Ishikawa (cell line): Measurements from ENCODE around the gene RPS6KA4.
A peak's percentile ranks its signal among the peaks of the same experiment; 100 is the strongest.

Experiments
- CEBPB ChIP-seq: IDR thresholded peaks from 2 replicates; pipeline ENCODE4 v1.6.1; 2012
- CREB1 ChIP-seq: IDR thresholded peaks from 2 replicates; pipeline ENCODE4 v1.6.1; 2012; ENCODE audit warnings: low read depth
- EGR1 ChIP-seq: IDR thresholded peaks from 2 replicates; pipeline ENCODE4 v1.6.1; 2012
- EP300 ChIP-seq: IDR thresholded peaks from 2 replicates; pipeline ENCODE4 v1.6.1; 2012; ENCODE audit warnings: borderline replicate concordance
- FOXM1 ChIP-seq: IDR thresholded peaks from 2 replicates; pipeline ENCODE4 v1.6.1; 2012; ENCODE audit warnings: low read depth, borderline replicate concordance
- MAX ChIP-seq: IDR thresholded peaks from 2 replicates; pipeline ENCODE4 v1.6.1; 2012
- NFIC ChIP-seq: IDR thresholded peaks from 2 replicates; pipeline ENCODE4 v1.6.1; 2012
- RAD21 ChIP-seq: IDR thresholded peaks from 2 replicates; pipeline ENCODE4 v1.6.1; 2012; ENCODE audit warnings: low read depth
- REST ChIP-seq: IDR thresholded peaks from 2 replicates; pipeline ENCODE4 v1.6.1; 2012; ENCODE audit warnings: low read depth, mild to moderate bottlenecking
- TAF1 ChIP-seq: IDR thresholded peaks from 2 replicates; pipeline ENCODE4 v1.6.1; 2012; ENCODE audit warnings: low read depth, mild to moderate bottlenecking
- TCF12 ChIP-seq: IDR thresholded peaks from 2 replicates; pipeline ENCODE4 v1.6.1; 2012; ENCODE audit warnings: low read depth
- TEAD4 ChIP-seq: IDR thresholded peaks from 2 replicates; pipeline ENCODE4 v1.6.1; 2012
- YY1 ChIP-seq: IDR thresholded peaks from 2 replicates; pipeline ENCODE4 v1.6.1; 2012; ENCODE audit warnings: low read depth
- ZBTB7A ChIP-seq: IDR thresholded peaks from 2 replicates; pipeline ENCODE4 v1.6.1; 2012; ENCODE audit warnings: low read depth
- TF ChIP-seq, protein P1 (sequence below): IDR thresholded peaks from 2 replicates; pipeline ENCODE4 v1.6.1; 2012

Gene RPS6KA4

DNA sequence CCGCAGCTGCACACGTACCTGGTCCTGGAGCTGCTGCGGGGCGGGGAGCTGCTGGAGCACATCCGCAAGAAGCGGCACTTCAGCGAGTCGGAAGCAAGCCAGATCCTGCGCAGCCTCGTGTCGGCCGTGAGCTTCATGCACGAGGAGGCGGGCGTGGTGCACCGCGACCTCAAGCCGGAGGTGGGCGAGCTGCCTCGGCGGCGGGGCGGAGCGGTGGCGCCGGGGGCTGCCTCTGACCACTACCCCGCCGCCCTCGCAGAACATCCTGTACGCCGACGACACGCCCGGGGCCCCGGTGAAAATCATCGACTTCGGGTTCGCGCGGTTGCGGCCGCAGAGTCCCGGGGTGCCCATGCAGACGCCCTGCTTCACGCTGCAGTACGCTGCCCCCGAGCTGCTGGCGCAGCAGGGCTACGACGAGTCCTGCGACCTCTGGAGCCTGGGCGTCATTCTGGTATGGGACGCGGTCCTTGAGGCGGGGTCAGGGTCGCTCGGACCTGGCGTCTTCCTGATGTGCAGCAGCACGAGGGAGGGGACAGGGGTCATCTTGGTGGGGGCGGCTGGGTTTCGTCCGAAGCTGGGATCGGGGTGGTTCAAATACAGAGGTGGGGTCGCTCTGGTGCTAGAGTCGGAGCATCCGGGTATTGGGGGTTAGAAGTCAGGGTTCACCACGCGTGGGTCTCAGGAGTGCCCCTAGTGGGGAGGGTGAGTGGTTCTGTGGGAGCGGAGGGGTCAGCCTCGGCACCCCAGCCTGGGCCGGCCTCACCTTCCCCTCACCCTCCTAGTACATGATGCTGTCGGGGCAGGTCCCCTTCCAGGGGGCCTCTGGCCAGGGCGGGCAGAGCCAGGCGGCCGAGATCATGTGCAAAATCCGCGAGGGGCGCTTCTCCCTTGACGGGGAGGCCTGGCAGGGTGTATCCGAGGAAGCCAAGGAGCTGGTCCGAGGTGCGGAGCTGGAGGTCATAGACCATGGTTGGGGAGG is 10.8 kb downstream of the RPS6KA4 start:
- TF ChIP-seq TEAD4 (no peak), CEBPB (no peak), TCF12 (no peak)

GRCh38 chr11:64371201-64371600 is 12.2 kb downstream of the RPS6KA4 start:
- TF ChIP-seq EGR1: no peak
- no peak for TF ChIP-seq CREB1
- no peak for TF ChIP-seq ZBTB7A
- TF ChIP-seq, protein P1, sequence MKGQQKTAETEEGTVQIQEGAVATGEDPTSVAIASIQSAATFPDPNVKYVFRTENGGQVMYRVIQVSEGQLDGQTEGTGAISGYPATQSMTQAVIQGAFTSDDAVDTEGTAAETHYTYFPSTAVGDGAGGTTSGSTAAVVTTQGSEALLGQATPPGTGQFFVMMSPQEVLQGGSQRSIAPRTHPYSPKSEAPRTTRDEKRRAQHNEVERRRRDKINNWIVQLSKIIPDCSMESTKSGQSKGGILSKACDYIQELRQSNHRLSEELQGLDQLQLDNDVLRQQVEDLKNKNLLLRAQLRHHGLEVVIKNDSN: no peak
- TF ChIP-seq YY1: no peak
- TF ChIP-seq MAX: no peak
- TF ChIP-seq REST: no peak
- TF ChIP-seq TAF1: no peak
- TF ChIP-seq TEAD4: no peak
- no peak for TF ChIP-seq CEBPB
- no peak for TF ChIP-seq EP300
- no peak for TF ChIP-seq RAD21
- no peak for TF ChIP-seq TCF12
- TF ChIP-seq FOXM1: no peak
- no peak for TF ChIP-seq NFIC

DNA sequence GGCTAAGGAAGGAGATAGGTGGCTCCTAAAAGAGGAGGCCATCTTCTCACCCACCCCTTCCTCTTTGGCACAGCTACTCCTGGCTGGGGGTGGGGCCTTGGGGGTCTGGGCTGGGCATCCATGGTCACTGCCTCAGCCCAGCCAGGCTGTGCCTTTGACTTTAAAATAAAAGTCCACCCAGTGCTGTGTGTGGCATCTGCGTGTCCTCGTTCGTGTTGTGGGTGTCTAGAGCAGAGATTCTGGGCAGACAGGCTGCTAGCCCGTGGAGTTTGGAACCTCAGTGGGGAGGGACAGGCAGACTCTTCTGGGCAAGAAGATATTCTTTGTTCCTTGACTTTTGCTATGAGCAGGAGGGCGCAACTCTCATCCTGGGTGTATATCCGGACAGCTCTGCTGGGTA is 13.1 kb downstream of the RPS6KA4 start:
- TF ChIP-seq REST (no peak), TEAD4 (no peak), MAX (no peak), FOXM1 (no peak), NFIC (no peak), CEBPB (no peak), YY1 (no peak), EGR1 (no peak), TCF12 (no peak), TAF1 (no peak)
- TF ChIP-seq, protein P1: no peak

DNA sequence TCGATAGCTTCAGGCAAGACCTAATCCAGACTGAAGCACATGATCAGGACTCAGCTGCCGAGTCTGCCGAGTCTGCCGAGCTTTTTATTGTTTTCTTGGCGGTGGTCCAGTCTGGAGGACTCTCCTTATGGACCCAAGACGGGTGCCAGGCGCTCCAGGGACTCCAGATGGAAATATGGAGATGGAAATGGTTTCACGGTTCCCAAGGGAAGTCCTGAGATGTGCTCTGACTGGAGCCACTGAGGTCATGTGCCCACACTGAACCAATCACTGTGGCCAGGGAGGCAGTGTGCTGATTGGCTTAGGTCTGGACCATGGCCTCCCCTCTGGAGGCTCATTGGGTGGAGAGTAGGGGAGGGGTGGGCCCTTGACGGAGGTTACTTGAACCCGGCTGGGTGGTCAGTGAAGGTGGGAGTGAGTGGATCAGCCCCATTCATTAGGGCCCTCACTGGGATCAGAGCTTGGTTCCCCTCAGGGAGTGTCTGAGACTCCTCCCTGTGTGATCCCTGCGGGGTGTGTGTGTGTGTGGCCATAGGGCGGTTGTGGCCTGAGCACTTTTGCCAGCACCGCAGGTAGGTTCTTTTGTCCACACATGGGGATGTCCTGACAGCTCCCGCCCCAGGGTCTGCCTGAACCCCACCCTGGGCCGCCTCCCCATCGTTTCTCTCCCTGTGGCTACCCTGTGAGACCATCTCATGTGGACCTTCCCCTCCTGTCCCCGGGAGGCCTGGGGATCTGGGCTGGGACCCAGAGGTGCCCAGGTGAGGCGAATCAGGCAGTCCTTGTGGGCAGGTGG is 14.0 kb downstream of the RPS6KA4 start:
- TF ChIP-seq CEBPB: no peak
- TF ChIP-seq EP300: no peak
- TF ChIP-seq TEAD4: no peak
- no peak for TF ChIP-seq YY1
- TF ChIP-seq, protein P1: peak; percentile 97
- no peak for TF ChIP-seq ZBTB7A
- TF ChIP-seq RAD21: no peak
- no peak for TF ChIP-seq EGR1

GRCh38 chr11:64373598-64373974 is 14.6 kb downstream of the RPS6KA4 start:
- no peak for TF ChIP-seq FOXM1
- TF ChIP-seq EGR1: no peak
- no peak for TF ChIP-seq MAX
- no peak for TF ChIP-seq TCF12
- no peak for TF ChIP-seq EP300
- no peak for TF ChIP-seq CEBPB
- no peak for TF ChIP-seq TEAD4
- TF ChIP-seq TAF1: no peak
- TF ChIP-seq, protein P1: no peak
- TF ChIP-seq REST: no peak
- no peak for TF ChIP-seq NFIC
- TF ChIP-seq YY1: no peak
- TF ChIP-seq CREB1: no peak
- TF ChIP-seq RAD21: no peak
- TF ChIP-seq ZBTB7A: no peak
